Measurements from ENCODE around the gene C20orf202. TPM values are rescaled to one million over a fixed set of nuclear protein-coding genes. Genes with fewer than 3 reads are reported as not detected.

C20orf202 gene
- total and polyA plus RNA-seq, 9 of the 15 experiments (the other 6 are each of a cell fraction or from before 2014, with no cell fraction given) = 0.03 to 0.24 (median 0.15) TPM; not detected in 4

DNA sequence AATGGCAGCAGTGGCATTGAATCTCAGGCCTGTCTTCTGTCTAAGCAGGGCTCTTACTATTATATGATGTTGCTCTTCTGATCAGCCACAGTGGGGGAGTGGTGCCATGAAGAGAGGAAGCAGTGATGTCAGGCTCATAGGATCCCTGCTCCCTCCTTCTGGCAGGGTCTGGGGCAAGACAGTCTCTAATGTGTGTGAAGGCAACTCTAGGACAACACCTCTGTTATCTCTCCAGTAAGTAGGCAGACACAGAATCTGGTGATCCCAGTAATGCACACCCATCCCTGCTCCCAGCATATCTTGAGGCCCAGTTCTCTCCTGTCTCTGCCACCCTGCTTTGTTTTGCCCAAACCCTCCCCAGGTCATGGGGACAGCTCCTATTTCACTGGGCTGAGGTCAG lies 8.8 kb downstream of the C20orf202 start:
- Histone ChIP-seq H3K36me3 (ENCODE audit: control insufficient read depth, insufficient read depth, low read length) (no peaks in the 10 kb centered on the region), H4K20me1 (replicated peaks; ENCODE audit: control insufficient read depth, insufficient read depth, low read length) (no peaks in the 10 kb centered on the region), H3K9me3 (replicated peaks; ENCODE audit: control insufficient read depth, insufficient read depth, low read depth, low read length) (no peaks in the 10 kb centered on the region; the same call in 1 of the 2 replicates), H2AFZ (ENCODE audit: low read depth, low read length) (0 out of 2 replicates have a peak overlapping the region, but pooled peaks have one; percentile 12), H3K4me2 (ENCODE audit: insufficient read depth, low read length) (peak overlapping the region; percentile 50; the same call in 1 of the 2 replicates), H3K9ac (ENCODE audit: insufficient read depth in 1 of 2, low read depth in 2 of 2, low read length in 2 of 2) (peak overlapping the region in 1 of 2 experiments; percentile 39; a peak in 1 of 4 replicates), H3K4me3 (no peak overlapping the region), H3K9me1 (ENCODE audit: control insufficient read depth, insufficient read depth, low read length) (no peaks in the 10 kb centered on the region), H3K27me3 (ENCODE audit: control insufficient read depth in 2 of 2, insufficient read depth in 2 of 2, low read length in 2 of 2) (no peaks in the 10 kb centered on the region), H3K4me1 (replicated peaks in 1 of 2; ENCODE audit: control insufficient read depth in 2 of 2, insufficient read depth in 2 of 2, low read length in 2 of 2) (peaks cover 11 to 35% of the 10 kb centered on the region in 2 experiments; a peak in 4 of 5 replicates), H3K27ac (ENCODE audit: extremely low read depth, low read depth, low read length) (no peak overlapping the region), H3K79me2 (ENCODE audit: control insufficient read depth, insufficient read depth, low read length) (no peaks in the 10 kb centered on the region)
- BruUV-seq (replicated peaks) = no TSS peak
- peak; percentile 76 for FAIRE-seq
- POLR2A ChIA-PET = interaction anchor here (0.6 to 1.0 kb wide), 4 partner anchors 8 to 27 kb away, joined by 3 read pairs; partner anchors contain the start of genes C20orf202 and TMEM74B
- intact Hi-C loops (cut with micrococcal nuclease) (loop anchor here (5.0 to 10.0 kb wide), 5 partner anchors 35 to 237 kb away; partner anchors contain the start of genes FKBP1A and PSMF1), in situ Hi-C loops (cut with MboI) (no loop called here)
- CTCF ChIA-PET (ENCODE audit: low intra/inter-chr PET ratio) = no interaction called here
- peak; percentile 21; the same call in 2 of the 3 replicates for ATAC-seq
- DNase-seq (ENCODE audit: extremely low read depth in 1 of 4, low spot score in 3 of 4) = peak in 2 of 4 experiments; percentile 35 to 68
- TF ChIP-seq CBFA2T2 (conservative IDR thresholded peaks at IDR 0.05) (peak; percentile 80), EP300 (IDR thresholded peaks at IDR 0.05; ENCODE audit: low read length) (peak; percentile 42; the same call in 1 of the 2 replicates), ARID1B (IDR thresholded peaks at IDR 0.05) (peak; percentile 49; the same call in 1 of the 2 replicates), NCOA4 (IDR thresholded peaks at IDR 0.05; ENCODE audit: partially characterized antibody) (no peak), CREB1 (IDR thresholded peaks at IDR 0.05) (no peak), CREB1 (CRISPR knock-in tag; IDR thresholded peaks at IDR 0.05) (no peak), CBX2 (IDR thresholded peaks at IDR 0.05; ENCODE audit: insufficient read depth, low read length, poor library complexity, severe bottlenecking) (no peak), ZFP36 (IDR thresholded peaks at IDR 0.05; ENCODE audit: low read depth, low read length, partially characterized antibody) (no peak), HDAC3 (IDR thresholded peaks at IDR 0.05; ENCODE audit: borderline replicate concordance, partially characterized antibody) (no peak), NCOR1 (IDR thresholded peaks at IDR 0.05) (peak; percentile 78), MTA2 (IDR thresholded peaks at IDR 0.05; ENCODE audit: low read depth) (peak; percentile 18; the same call in 1 of the 2 replicates), PML (IDR thresholded peaks at IDR 0.05; ENCODE audit: low read length) (no peak), CBFA2T3 (IDR thresholded peaks at IDR 0.05) (peak; percentile 87), DIDO1 (tag; IDR thresholded peaks at IDR 0.05; ENCODE audit: low read depth) (no peak), ZNF23 (CRISPR knock-in tag; IDR thresholded peaks at IDR 0.05) (no peak), ZNF12 (CRISPR knock-in tag; IDR thresholded peaks at IDR 0.05) (no peak), ZNF780A (CRISPR knock-in tag; IDR thresholded peaks at IDR 0.05) (no peak), SMAD3 (CRISPR knock-in tag; conservative IDR thresholded peaks at IDR 0.05) (no peak), CBX8 (IDR thresholded peaks at IDR 0.05; ENCODE audit: borderline replicate concordance, extremely low read depth, low read depth, low read length, poor library complexity, severe bottlenecking) (no peak), TAL1 (IDR thresholded peaks at IDR 0.05) (peak; percentile 59; the same call in 1 of the 2 replicates), TCF3 (CRISPR knock-in tag; IDR thresholded peaks at IDR 0.05) (peak; percentile 68), ZNF212 (CRISPR knock-in tag; IDR thresholded peaks at IDR 0.05) (no peak), ZNF766 (CRISPR knock-in tag; conservative IDR thresholded peaks at IDR 0.05) (no peak)
- TF ChIP-seq, protein P1, sequence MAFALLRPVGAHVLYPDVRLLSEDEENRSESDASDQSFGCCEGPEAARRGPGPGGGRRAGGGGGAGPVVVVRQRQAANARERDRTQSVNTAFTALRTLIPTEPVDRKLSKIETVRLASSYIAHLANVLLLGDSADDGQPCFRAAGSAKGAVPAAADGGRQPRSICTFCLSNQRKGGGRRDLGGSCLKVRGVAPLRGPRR (CRISPR knock-in tag; IDR thresholded peaks at IDR 0.05) = no peak
- TF ChIP-seq, protein P2, sequence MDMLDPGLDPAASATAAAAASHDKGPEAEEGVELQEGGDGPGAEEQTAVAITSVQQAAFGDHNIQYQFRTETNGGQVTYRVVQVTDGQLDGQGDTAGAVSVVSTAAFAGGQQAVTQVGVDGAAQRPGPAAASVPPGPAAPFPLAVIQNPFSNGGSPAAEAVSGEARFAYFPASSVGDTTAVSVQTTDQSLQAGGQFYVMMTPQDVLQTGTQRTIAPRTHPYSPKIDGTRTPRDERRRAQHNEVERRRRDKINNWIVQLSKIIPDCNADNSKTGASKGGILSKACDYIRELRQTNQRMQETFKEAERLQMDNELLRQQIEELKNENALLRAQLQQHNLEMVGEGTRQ (CRISPR knock-in tag; IDR thresholded peaks at IDR 0.05) = no peak
